DND-41 (cell line): ENCODE data around the gene LINS1.

Experiments used
- CTCF ChIP-seq: IDR thresholded peaks from 2 replicates; pipeline ENCODE4 v1.5.1; 2012; ENCODE audit warnings: borderline replicate concordance, low read length, moderate library complexity, mild to moderate bottlenecking; ENCODE audit not compliant: poor library complexity, severe bottlenecking; ENCODE audit errors: extremely low read depth
- EZH2 ChIP-seq: IDR thresholded peaks from 3 replicates; pipeline ENCODE4 v1.6.1; 2012; ENCODE audit warnings: borderline replicate concordance, low read depth, mild to moderate bottlenecking, moderate library complexity, low read length, inconsistent platforms; ENCODE audit not compliant: severe bottlenecking

GRCh38 chr15:100651253-100651652 lies 49.3 kb upstream of the LINS1 start:
- TF ChIP-seq CTCF (no peak), EZH2 (no peak)
